Activated CD8-positive, alpha-beta T cell treated with anti-CD3 and anti-CD28 coated beads for 36 hours (primary cell): Measurements from ENCODE around the gene ROBO3. TPM values are rescaled to one million over a fixed set of nuclear protein-coding genes. Genes with fewer than 3 reads are reported as not detected.

Experiments
- ATAC-seq: fragments of 200-7000 bp; cut with Tn5 transposase; one replicate; pipeline ENCODE4 v1.10.0; 2021; ENCODE audit warnings: mild to moderate bottlenecking, moderate library complexity
- CTCF ChIA-PET: fragments of 350-600 bp; sonication (Branson Sonifier 250); formaldehyde crosslinking; loops from one replicate; lab custom pipeline; 2021; ENCODE audit warnings: antibody characterized with exemption; lab: Charles Lee
- POLR2A ChIA-PET: fragments of 350-600 bp; sonication (Branson Sonifier 250); formaldehyde crosslinking; loops from one replicate; lab custom pipeline; 2021; ENCODE audit warnings: antibody characterized with exemption; lab: Charles Lee
- DNase-seq: peaks from one replicate; pipeline ENCODE4 v3.0.0-alpha.2; 2020
- H3K27ac Mint-ChIP-seq: one replicate; pipeline ENCODE4 v1.8.0; 2021; ENCODE audit warnings: mild to moderate bottlenecking, mixed read lengths
- H3K27me3 Mint-ChIP-seq: one replicate; pipeline ENCODE4 v1.8.0; 2021; ENCODE audit warnings: mixed read lengths
- H3K36me3 Mint-ChIP-seq: one replicate; pipeline ENCODE4 v1.8.0; 2021; ENCODE audit warnings: low read depth, mixed read lengths
- H3K4me1 Mint-ChIP-seq: one replicate; pipeline ENCODE4 v1.8.0; 2021; ENCODE audit warnings: low read depth, mixed read lengths
- H3K4me3 Mint-ChIP-seq: one replicate; pipeline ENCODE4 v1.8.0; 2021; ENCODE audit warnings: mild to moderate bottlenecking, moderate library complexity, mixed read lengths
- H3K9me3 Mint-ChIP-seq: one replicate; pipeline ENCODE4 v1.8.0; 2021; ENCODE audit warnings: mixed read lengths
- CTCF ChIP-seq: fragments of 200-600 bp; IDR thresholded peaks from one replicate; pipeline ENCODE4 v1.8.0; 2022; ENCODE audit warnings: antibody characterized with exemption, mild to moderate bottlenecking
- intact Hi-C: fragments of 100-400 bp; cut with micrococcal nuclease; formaldehyde crosslinking; loops from one replicate; pipeline ENCODE4 v1.10.0; 2022
- total RNA-seq, 2 experiments: library from RNA; stranded (reverse); gene quantifications; one replicate each; pipeline ENCODE4 v1.2.3, GENCODE V29; 2021

ROBO3 gene
- total RNA-seq, 2 experiments from 2014 or later, result 17.6 to 18.4 TPM

GRCh38 chr11:124873951-124874350 lies 8.7 kb downstream of the ROBO3 start:
- no peak for DNase-seq
- H3K36me3 Mint-ChIP-seq, result no peaks in the 10 kb centered on the region
- peaks cover 44% of the 10 kb centered on the region for H3K27me3 Mint-ChIP-seq
- CTCF ChIA-PET, result interaction anchor here (1.2 kb wide), 2 partner anchors 19 to 36 kb away, joined by 4 read pairs; no protein-coding TSS in a partner anchor
- intact Hi-C loops, result no loop called here
- no peaks in the 10 kb centered on the region for H3K9me3 Mint-ChIP-seq
- POLR2A ChIA-PET, result interaction anchor here (0.6 kb wide), 1 partner anchor 67 kb away, joined by 3 read pairs; no protein-coding TSS in a partner anchor
- no peak overlapping the region for H3K4me3 Mint-ChIP-seq
- no peak overlapping the region for H3K27ac Mint-ChIP-seq
- no peak for TF ChIP-seq CTCF
- H3K4me1 Mint-ChIP-seq, result peaks cover 21% of the 10 kb centered on the region
- no peak for ATAC-seq

DNA sequence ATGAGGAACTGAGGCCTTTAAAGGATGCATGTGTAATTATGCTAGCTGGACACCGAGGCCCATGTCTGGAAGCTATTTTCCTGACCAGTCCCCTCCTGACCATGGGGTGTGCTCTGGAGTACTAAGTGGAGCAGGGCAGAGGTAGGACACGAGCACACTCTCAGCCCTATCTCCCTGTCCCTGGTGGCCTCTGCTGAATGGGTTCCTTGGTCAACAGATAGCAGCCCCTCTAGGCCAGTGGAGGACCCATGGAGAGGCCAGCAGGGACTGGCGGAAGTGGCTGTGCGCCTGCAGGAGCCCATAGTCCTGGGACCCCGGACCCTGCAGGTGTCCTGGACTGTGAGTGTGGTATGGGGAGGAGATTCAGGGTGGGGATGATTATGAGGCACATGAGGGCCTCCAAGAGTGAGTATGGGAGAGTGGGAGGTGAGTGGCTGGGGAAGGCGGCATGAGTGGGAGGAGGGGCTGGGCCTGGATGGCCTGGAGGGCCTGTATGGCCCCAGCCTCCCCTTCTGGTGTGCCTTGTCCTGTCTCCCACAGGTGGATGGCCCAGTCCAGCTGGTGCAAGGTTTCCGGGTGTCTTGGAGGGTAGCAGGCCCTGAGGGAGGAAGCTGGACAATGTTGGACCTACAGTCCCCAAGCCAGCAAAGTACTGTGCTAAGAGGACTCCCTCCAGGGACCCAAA lies 9.5 kb downstream of the ROBO3 start:
- intact Hi-C loops, result no loop called here
- ChIA-PET POLR2A (interaction anchor here (0.6 to 1.0 kb wide), 2 partner anchors 68 to 75 kb away, joined by 3 read pairs; partner anchors contain the start of gene MSANTD2), CTCF (interaction anchor here (1.2 to 1.8 kb wide), 3 partner anchors 18 to 37 kb away, joined by 4 to 7 read pairs (median 4); no protein-coding TSS in a partner anchor)
- no peak for TF ChIP-seq CTCF
- Mint-ChIP-seq H3K27me3 (peaks cover 37% of the 10 kb centered on the region), H3K9me3 (no peaks in the 10 kb centered on the region), H3K27ac (no peak overlapping the region), H3K4me3 (no peak overlapping the region), H3K4me1 (peaks cover 16% of the 10 kb centered on the region), H3K36me3 (no peaks in the 10 kb centered on the region)
- no peak for DNase-seq
- ATAC-seq, result no peak

DNA sequence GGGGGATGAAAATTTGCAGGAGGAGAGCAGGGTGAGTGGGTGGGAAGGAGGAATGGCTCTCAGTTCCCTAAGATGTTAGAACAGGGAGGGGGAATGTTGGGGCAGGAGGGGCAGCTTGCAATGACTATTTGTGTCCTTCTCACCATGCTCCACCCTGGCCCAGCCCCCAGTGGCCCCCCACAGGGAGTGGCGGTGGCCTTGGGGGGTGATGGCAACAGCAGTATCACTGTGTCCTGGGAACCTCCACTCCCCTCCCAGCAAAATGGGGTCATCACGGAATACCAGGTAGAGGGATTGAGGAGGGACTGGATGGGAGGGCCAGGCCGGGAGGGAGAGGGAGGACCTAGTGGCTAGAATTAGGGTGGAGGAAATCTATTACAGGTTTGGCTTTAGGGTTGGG lies 10.2 kb downstream of the ROBO3 start:
- DNase-seq, result no peak
- no peak overlapping the region for H3K27ac Mint-ChIP-seq

DNA sequence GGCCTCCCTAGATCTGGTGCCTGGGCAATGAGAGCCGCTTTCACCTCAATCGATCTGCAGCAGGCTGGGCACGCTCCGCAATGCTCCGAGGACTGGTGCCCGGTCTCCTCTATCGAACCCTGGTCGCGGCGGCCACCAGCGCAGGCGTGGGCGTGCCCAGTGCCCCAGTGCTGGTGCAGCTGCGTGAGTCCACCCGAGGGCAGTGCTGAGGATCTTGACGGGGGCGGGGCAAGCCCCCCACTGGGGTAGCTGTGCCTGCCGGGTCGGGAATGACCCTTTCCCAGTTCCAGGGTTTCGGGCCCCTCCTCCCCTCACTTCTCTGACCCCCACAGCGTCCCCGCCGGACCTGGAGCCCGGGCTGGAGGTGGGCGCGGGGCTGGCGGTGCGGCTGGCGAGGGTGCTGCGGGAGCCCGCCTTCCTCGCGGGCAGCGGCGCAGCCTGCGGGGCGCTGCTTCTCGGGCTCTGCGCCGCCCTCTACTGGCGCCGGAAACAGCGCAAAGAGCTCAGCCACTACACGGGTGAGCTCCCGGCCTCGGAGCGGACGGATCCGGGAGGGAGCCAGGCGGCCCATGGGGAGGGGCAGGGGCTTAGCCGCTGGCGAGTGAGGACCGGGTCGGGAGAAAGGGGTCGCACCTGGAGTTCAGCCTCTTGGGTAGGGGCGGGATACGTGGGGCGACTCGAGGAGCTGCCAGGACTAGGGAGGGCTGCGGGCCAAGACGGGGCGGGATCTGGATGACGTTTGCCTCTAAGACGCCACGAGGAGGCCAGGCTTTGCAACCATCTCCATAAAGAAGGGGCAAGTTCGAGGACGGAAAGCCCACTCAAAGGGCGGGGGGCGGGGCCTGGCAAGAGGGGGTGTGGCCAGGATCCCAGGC lies 10.9 kb downstream of the ROBO3 start:
- Mint-ChIP-seq H3K4me3 (peak overlapping the region; percentile 83), H3K9me3 (no peaks in the 10 kb centered on the region), H3K27me3 (peaks cover 25% of the 10 kb centered on the region), H3K4me1 (peaks cover 16% of the 10 kb centered on the region), H3K27ac (peak overlapping the region; percentile 91), H3K36me3 (no peaks in the 10 kb centered on the region)
- ChIA-PET POLR2A (interaction anchor here (1.0 to 1.2 kb wide), 3 partner anchors 76 to 203 kb away, joined by 3 to 5 read pairs (median 3); partner anchors contain the start of genes CCDC15, MSANTD2, SIAE and SPA17), CTCF (interaction anchor here (0.6 to 1.8 kb wide), 38 partner anchors 9 to 266 kb away, joined by 3 to 24 read pairs (median 4); partner anchors contain the start of genes CCDC15, HEPN1, ROBO3 and TMEM218)
- intact Hi-C loops, result loop anchor here (2.0 kb wide), 1 partner anchor 77 kb away; no protein-coding TSS in a partner anchor
- DNase-seq (peak; percentile 91), ATAC-seq (peak; percentile 94)
- TF ChIP-seq CTCF, result peak; percentile 80

More for the DNA sequence above, 10.2 kb downstream of the ROBO3 start:
- intact Hi-C loops, result no loop called here
- H3K9me3 Mint-ChIP-seq, result no peaks in the 10 kb centered on the region
- ChIA-PET POLR2A (interaction anchor here (1.0 kb wide), 1 partner anchor 75 kb away, joined by 3 read pairs; the partner anchor contains the start of gene MSANTD2), CTCF (interaction anchor here (1.2 to 1.8 kb wide), 9 partner anchors 9 to 84 kb away, joined by 5 to 24 read pairs (median 7); partner anchors contain the start of genes CCDC15 and ROBO3)
- no peaks in the 10 kb centered on the region for H3K36me3 Mint-ChIP-seq
- peak overlapping the region; percentile 51 for H3K4me3 Mint-ChIP-seq
- no peak for TF ChIP-seq CTCF
- H3K4me1 Mint-ChIP-seq, result peaks cover 16% of the 10 kb centered on the region
- peaks cover 31% of the 10 kb centered on the region for H3K27me3 Mint-ChIP-seq
- ATAC-seq, result no peak
